Measurements from ENCODE around the gene QSOX2. TPM values are rescaled to one million over a fixed set of nuclear protein-coding genes. Genes with fewer than 3 reads are reported as not detected.

QSOX2 gene
- total and polyA plus RNA-seq, 12 donors = 4.6 to 9.1 (median 7.7) TPM

GRCh38 chr9:136285501-136286358 is 40.1 kb upstream of the QSOX2 start:
- intact Hi-C loops (cut with DNase I) = loop anchor here in 4 of 10 donors (5.0 to 10.0 kb wide), 4 partner anchors 111 to 681 kb away; no protein-coding TSS in a partner anchor
- 79 to 83% methylated on average over 27 to 28 of the region's 28 CpGs for WGBS, 2 donors
- Histone ChIP-seq H3K27me3 (peaks cover 0 to 65% (median 46%) of the 10 kb centered on the region in 7 donors), H3K9me3 (no peaks in the 10 kb centered on the region), H3K4me1 (peaks cover 0 to 13% (median 6%) of the 10 kb centered on the region in 9 donors), H3K4me3 (no peak overlapping the region), H3K27ac (no peak overlapping the region), H3K36me3 (no peaks in the 10 kb centered on the region)
- DNase-seq (peak in 1 of 2 donors; percentile 5), ATAC-seq (no peak)
- TF ChIP-seq CTCF (IDR thresholded peaks at IDR 0.05) = no peak

GRCh38 chr9:136284951-136285350 is 39.3 kb upstream of the QSOX2 start:
- ATAC-seq = no peak
- H3K9me3 ChIP-seq = no peaks in the 10 kb centered on the region
- peak in 1 of 2 donors; percentile 7 for DNase-seq
- no peaks in the 10 kb centered on the region for H3K36me3 ChIP-seq
- peaks cover 0 to 13% (median 6%) of the 10 kb centered on the region in 9 donors for H3K4me1 ChIP-seq
- intact Hi-C loops (cut with DNase I) = loop anchor here in 8 of 10 donors (5.0 to 10.0 kb wide), 7 partner anchors 110 to 680 kb away; partner anchors contain the start of gene UBAC1 (in 1 of the 8)
- TF ChIP-seq CTCF (IDR thresholded peaks at IDR 0.05) = no peak
- WGBS, 2 donors = 82 to 89% methylated on average over 19 of the region's 19 CpGs
- no peak overlapping the region for H3K27ac ChIP-seq
- peaks cover 0 to 63% (median 39%) of the 10 kb centered on the region in 7 donors for H3K27me3 ChIP-seq
- no peak overlapping the region for H3K4me3 ChIP-seq

- H3K9me3 ChIP-seq = no peaks in the 10 kb centered on the region
- ATAC-seq (no peak), DNase-seq (peak in 1 of 2 donors; percentile 18)
- peaks cover 0 to 13% (median 6%) of the 10 kb centered on the region in 9 donors for H3K4me1 ChIP-seq
- intact Hi-C loops (cut with DNase I) = loop anchor here in 7 of 10 donors (5.0 to 10.0 kb wide), 7 partner anchors 110 to 680 kb away; partner anchors contain the start of gene UBAC1 (in 1 of the 7)
- H3K27me3 ChIP-seq = peaks cover 0 to 63% (median 39%) of the 10 kb centered on the region in 7 donors
- H3K27ac ChIP-seq = no peak overlapping the region
- H3K36me3 ChIP-seq = no peaks in the 10 kb centered on the region
- no peak for TF ChIP-seq CTCF (IDR thresholded peaks at IDR 0.05)
- no peak overlapping the region for H3K4me3 ChIP-seq
- WGBS, 2 donors = 68 to 70% methylated on average over 22 of the region's 22 CpGs
Measured at GRCh38 chr9:136284311-136284710, 38.7 kb upstream of the QSOX2 start.
